Caki2 (cell line): Measurements from ENCODE around the gene DPP7. TPM values are rescaled to one million over a fixed set of nuclear protein-coding genes. Genes with fewer than 3 reads are reported as not detected.

Source experiments
- DNase-seq: peaks from one replicate; pipeline ENCODE4 v3.0.0-alpha.2; 2015; ENCODE audit warnings: low read depth
- in situ Hi-C: cut with HindIII; loops from 2 replicates; pipeline ENCODE4 v1.10.0; 2016; ENCODE audit warnings: low sequenced_read_pairs, low pct_unique_long_range_greater_than_20kb, mixed read lengths
- total RNA-seq: library from RNA; depleted of rRNA; stranded (reverse); fragments of >200 nt; shearing (Covaris generic); gene quantifications from 2 replicates; pipeline ENCODE4 v1.2.3, GENCODE V29; 2014; ENCODE audit warnings: low replicate concordance

DPP7 gene
- total RNA-seq, 1 experiment from 2014 or later: 118 TPM

GRCh38 chr9:137149363-137149762 is 34.8 kb upstream of the DPP7 start:
- DNase-seq: no peak
- in situ Hi-C loops: no loop called here

GRCh38 chr9:137148661-137149060 is 34.1 kb upstream of the DPP7 start:
- DNase-seq: no peak
- in situ Hi-C loops: no loop called here

- in situ Hi-C loops: no loop called here
- DNase-seq: no peak
Observed at GRCh38 chr9:137148242-137148641, 33.7 kb upstream of the DPP7 start.

GRCh38 chr9:137147793-137148160 is 33.2 kb upstream of the DPP7 start:
- in situ Hi-C loops: no loop called here

GRCh38 chr9:137147091-137147792 is 32.7 kb upstream of the DPP7 start:
- no peak for DNase-seq

More at GRCh38 chr9:137147793-137148160, 33.2 kb upstream of the DPP7 start:
- no peak for DNase-seq

GRCh38 chr9:137146527-137146918 is 32.0 kb upstream of the DPP7 start:
- DNase-seq: no peak
- in situ Hi-C loops: no loop called here

More at GRCh38 chr9:137147091-137147792, 32.7 kb upstream of the DPP7 start:
- in situ Hi-C loops: no loop called here

- in situ Hi-C loops: no loop called here
Observed at GRCh38 chr9:137145731-137146526, 31.4 kb upstream of the DPP7 start.

GRCh38 chr9:137143459-137143858 is 28.9 kb upstream of the DPP7 start:
- in situ Hi-C loops: no loop called here
- no peak for DNase-seq

More at GRCh38 chr9:137145731-137146526, 31.4 kb upstream of the DPP7 start:
- no peak for DNase-seq

GRCh38 chr9:137141976-137142936 is 27.7 kb upstream of the DPP7 start:
- no peak for DNase-seq
- in situ Hi-C loops: no loop called here

- in situ Hi-C loops: no loop called here
- no peak for DNase-seq
Observed at GRCh38 chr9:137141050-137141810, 26.7 kb upstream of the DPP7 start.

- in situ Hi-C loops: no loop called here
Observed at GRCh38 chr9:137140151-137141012, 25.8 kb upstream of the DPP7 start.

GRCh38 chr9:137139468-137140150 is 25.1 kb upstream of the DPP7 start:
- no peak for DNase-seq
- in situ Hi-C loops: no loop called here

More at GRCh38 chr9:137140151-137141012, 25.8 kb upstream of the DPP7 start:
- DNase-seq: no peak

GRCh38 chr9:137138722-137139467 is 24.4 kb upstream of the DPP7 start, which contains the start of gene GRIN1:
Gene GRIN1 (plus strand): TSS chr9:137139154. CDS start chr9:137139487, 333 bp downstream.
- in situ Hi-C loops: no loop called here
- no peak for DNase-seq

- no peak for DNase-seq
- in situ Hi-C loops: no loop called here
Observed at GRCh38 chr9:137138058-137138721, 23.7 kb upstream of the DPP7 start.

- no peak for DNase-seq
- in situ Hi-C loops: no loop called here
Observed at GRCh38 chr9:137136881-137137607, 22.5 kb upstream of the DPP7 start.
